GM19240 (cell line): Measurements from ENCODE around the gene TMF1.

Experiments used
- DNase-seq: peaks from one replicate; pipeline ENCODE4 v3.0.0; 2011; ENCODE audit warnings: low spot score; ENCODE audit not compliant: insufficient read length

The TMF1 gene, protein sequence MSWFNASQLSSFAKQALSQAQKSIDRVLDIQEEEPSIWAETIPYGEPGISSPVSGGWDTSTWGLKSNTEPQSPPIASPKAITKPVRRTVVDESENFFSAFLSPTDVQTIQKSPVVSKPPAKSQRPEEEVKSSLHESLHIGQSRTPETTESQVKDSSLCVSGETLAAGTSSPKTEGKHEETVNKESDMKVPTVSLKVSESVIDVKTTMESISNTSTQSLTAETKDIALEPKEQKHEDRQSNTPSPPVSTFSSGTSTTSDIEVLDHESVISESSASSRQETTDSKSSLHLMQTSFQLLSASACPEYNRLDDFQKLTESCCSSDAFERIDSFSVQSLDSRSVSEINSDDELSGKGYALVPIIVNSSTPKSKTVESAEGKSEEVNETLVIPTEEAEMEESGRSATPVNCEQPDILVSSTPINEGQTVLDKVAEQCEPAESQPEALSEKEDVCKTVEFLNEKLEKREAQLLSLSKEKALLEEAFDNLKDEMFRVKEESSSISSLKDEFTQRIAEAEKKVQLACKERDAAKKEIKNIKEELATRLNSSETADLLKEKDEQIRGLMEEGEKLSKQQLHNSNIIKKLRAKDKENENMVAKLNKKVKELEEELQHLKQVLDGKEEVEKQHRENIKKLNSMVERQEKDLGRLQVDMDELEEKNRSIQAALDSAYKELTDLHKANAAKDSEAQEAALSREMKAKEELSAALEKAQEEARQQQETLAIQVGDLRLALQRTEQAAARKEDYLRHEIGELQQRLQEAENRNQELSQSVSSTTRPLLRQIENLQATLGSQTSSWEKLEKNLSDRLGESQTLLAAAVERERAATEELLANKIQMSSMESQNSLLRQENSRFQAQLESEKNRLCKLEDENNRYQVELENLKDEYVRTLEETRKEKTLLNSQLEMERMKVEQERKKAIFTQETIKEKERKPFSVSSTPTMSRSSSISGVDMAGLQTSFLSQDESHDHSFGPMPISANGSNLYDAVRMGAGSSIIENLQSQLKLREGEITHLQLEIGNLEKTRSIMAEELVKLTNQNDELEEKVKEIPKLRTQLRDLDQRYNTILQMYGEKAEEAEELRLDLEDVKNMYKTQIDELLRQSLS

DNA sequence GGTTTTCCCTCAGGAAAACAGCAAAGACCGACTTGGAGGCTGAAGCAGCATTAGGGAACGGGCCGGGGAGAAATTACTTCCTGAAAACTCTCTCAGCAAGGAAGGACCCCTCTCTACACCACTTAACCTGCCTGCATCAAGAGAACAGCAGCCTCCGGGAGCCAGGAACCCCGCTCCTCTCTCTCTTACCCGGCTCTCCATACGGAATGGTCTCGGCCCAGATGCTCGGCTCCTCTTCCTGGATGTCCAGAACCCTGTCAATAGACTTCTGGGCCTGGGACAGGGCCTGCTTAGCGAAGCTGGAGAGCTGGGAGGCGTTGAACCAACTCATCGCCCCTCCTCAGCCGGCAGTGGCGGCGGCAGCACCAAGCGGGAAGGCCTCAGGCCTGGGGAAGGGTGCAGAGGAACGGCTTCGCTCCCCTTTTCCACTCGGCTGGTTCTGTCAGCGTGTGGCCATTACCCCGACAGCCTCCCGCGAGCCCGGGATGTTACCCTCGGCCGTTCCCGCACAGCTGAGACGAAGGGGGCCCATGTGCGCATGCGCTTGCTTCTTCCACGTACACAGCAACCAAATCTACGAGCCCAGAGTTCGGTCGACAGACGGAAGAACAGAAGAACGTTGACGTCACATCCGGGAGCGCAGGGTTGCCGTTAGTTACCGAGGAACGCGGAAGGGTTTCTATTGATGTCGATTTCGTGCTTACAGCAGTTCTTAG is at the start of gene TMF1:
TMF1 (minus strand) TSS at position 578 of the 716 bp plus-strand sequence; CDS start at position 331, 247 bp downstream.
- DNase-seq, result peak; percentile 41

DNA sequence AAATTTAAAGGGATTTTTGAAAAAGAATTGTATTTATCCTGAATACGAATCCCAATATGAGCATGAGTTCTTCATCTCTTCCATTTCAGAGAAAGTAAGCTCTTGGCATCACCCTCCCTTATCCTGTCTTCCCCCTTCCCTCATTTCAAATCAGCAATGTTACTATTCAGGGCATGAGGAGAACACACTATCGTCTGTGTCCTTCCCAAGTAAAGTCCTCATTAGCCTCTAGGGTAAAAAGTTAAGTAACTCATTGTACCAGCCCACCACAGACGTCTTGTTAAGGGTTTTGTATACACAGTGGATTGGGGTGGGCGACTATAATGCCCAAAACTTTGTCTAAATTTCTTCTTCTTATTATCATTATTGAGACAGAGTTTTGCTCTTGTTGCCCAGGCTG is 47.4 kb upstream of the TMF1 start:
- DNase-seq, result no peak

DNA sequence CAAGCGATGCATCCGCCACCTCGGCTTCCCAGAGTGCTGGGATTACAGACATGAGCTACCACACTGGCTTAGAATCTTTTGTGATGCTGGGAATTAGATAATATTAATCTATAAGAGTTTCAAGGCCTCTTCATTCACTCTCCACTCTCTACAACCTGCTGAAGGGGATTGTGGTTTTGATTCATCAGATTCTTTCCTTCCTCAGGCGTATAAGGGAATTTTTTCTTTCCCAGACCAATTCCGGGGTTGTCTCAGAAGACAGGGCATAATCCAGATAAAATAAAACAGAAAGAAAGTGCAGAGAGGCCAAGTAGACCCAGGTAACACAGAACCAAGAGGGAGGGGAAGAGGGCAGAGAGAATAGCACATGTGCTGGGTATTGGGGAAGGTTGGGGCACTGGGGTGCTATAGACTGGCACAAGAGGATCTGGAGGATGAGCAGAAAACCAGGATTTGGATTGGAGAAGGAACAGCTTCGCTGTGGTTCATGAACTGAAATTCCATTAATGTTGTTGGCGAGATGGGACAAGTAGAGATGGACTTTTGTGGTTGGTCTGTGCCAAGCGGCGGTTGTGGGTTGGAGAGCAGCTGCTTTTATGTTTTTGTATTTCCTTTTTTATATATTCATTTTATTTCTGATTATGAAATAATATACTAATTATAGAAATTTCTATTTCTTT is 45.4 kb upstream of the TMF1 start:
- DNase-seq, result no peak

DNA sequence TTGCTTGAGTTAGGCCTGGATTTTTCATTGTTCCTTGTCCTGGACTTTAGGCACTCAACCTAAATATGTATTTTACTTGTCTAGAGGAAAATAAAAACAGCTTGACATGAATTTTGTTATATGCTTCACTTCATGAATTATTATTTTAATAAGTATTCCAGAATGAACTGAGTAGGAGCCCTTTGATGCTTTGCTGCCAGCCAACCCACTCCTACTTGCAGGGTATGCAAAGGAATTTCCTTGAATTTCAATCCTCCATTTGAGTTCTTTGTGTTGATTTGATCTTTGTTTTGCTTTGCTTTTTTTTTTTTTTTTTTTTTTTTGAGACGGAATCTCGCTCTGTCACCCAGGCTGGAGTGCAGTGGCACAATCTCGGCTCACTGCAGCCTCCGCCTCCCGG is 44.2 kb upstream of the TMF1 start:
- DNase-seq, result no peak

DNA sequence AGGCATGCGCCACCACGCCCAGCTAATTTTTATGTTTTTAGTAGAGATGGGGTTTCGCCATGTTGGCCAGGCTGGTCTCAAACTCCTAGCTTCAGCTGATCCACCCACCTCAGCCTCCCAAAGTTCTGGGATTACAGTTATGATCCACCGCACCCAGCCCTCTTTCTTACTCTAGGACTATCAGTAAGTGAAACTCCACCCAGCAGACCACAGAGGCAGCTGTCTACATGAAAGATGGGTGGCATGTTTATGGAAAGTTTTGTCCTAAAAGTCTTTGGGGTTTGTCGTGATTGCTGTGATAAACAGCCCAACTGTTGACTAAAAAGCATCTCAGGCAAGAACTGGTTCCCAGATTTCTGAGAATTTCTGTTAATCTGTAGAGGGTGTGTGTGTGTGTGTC is 43.5 kb upstream of the TMF1 start:
- DNase-seq, result no peak

DNA sequence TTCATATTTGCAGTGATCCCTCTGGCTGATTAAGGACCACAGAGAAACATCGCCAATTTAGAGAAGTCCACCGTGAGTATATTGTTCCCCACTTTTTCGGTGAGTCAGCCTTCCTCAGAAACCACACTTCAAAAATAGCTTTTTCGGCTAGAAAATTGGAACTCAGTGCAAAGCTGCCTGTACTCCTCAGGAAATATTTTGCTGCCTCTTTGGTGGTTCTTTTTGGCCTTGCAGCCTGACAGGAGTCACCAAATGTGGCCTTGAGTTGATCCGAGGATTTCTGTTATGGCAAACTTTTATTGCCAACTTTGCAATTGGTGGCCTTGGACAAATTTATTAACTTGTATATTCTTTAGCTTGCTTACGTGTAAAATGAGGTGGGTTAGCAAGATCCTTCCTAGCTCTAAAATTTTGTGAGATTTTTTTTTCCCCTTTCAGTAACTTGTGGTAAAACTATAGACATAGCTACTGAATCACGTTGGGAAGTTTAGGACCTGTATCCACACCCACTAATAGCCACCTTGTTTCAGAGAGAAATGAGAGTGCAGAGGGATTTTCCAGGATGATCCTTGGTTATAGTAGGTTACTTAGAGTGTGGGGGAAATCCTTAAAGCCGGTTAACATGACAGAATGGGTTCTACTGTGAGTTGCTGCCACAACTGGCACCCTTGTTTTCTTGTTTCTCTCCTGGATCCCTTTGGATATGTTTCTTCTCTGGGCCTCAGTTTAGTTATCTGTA is 42.5 kb upstream of the TMF1 start:
- DNase-seq, result no peak

DNA sequence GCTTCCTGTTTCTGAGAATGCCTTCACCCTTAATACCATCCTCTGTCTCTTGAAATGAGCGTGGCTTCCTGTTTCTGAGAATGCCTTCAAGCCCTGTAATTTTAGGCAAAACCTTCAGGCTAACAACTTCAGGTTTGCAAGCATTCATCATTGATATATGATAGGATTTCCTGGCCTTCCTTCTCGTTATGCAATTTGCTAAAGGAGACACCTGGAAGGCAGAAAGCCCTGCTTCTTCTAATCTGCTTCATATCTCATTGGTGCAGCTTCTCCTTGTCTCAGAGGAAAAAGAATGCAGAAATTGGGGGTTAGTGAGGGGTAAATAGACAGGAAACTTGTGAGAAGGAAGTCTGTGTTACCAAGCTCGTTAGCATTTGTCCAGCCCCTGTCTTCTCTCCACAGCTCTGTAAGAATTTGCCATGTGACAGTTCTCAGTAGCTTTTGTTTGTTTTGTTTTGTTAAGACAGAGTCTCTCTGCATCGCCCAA is 39.9 kb upstream of the TMF1 start:
- no peak for DNase-seq

DNA sequence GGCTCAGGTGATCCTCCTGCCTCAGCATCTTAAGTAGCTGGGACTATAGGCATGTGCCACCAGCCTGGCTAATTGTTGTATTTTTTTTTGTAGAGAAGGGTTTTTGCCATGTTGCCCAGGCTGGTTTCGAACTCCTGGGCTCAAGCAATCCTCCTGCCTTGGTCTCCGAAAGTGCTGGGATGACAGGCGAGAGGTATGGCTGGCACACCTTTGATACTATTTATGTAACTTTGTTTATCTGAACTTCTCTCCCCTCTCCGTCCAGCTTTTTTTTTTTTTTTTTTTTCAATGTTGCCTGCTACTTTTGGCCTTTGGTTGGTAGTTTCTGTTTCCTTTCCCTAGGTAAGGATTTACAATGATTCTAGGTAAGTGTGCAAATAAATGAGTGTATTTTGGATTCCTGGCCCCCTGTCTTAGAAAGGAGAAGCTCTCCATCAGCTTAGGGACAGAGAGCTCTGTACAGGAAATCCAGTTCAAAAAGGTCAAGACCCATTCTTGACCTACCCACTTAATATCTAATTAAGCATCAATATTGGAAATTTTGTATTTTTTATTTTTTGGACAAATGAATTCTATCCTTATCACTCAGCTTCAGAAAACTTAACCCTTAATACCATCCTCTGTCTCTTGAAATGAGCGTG is 39.4 kb upstream of the TMF1 start:
- DNase-seq, result no peak

DNA sequence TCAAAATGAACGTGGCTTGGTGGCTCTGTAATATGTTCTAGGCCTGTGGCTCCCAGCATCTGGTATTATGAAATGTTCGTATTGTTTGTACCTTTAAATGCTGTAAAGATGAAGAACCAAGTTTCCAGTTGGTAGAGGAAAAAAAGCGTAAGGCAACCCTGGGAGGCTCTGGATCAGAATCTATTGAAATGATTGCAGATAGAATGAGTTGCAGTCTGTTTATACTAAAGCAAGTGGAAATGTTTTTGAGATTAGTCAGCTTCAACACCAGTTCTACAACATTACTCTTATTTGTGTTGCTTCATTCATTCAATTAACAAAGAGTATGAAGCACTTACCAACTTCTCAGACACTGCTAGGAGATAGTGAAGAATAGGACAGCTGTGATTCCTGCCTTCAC is 37.9 kb upstream of the TMF1 start:
- no peak for DNase-seq

DNA sequence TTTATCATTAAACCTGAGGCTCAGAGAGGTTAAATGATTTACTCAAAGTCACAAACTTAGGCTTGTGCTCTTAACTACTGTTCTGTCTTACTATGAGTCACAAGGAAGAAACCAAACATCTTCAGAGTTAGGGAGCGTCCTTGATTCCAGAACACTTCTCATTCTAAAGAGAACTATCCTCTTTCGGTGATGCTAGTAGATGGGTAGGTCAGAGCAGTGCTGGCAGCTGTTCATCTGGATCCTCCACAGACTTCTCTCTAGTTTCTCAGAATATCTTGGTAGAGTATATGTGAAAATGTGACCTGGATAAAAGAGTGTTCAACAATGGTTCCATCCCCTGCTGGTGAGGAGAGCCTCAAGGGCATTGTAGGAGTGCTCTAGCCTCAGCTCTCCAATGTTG is 35.9 kb upstream of the TMF1 start:
- DNase-seq, result no peak

DNA sequence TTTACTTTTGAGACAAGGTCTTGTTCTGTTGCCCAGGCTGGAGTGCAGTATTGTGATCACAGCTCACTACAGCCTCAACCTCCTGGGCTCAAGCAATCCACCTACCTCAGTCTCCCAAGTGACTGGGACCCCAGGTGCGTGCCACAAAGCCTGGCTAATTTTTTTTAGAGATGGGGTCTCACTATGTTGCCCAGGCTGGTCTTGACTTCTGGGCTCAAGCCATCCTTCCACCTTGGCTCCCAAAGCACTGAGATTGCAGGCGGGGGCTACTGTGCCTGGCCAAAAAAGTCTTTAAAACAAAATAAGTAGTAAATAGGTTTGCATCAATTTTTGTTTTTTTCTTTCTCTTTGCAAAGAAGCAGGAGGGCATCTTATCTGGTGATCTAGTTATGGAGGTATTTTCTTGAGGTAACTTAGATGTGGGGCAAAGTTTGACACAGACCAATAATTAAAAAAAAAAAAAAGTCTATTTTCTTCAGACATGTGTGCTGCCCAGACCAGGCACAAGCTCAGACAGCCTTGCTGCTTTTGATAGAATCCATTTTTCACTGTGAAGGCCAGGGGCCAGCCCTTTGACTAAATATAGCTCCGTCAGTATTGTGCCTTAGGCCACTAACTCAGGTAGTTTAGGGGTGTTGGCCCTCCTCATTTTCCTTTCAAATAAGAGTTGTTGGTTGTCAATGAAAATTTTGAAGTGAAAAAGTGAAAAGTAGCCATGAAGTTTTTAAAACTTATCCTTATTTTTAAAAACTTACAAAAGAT is 35.1 kb upstream of the TMF1 start:
- DNase-seq, result no peak

DNA sequence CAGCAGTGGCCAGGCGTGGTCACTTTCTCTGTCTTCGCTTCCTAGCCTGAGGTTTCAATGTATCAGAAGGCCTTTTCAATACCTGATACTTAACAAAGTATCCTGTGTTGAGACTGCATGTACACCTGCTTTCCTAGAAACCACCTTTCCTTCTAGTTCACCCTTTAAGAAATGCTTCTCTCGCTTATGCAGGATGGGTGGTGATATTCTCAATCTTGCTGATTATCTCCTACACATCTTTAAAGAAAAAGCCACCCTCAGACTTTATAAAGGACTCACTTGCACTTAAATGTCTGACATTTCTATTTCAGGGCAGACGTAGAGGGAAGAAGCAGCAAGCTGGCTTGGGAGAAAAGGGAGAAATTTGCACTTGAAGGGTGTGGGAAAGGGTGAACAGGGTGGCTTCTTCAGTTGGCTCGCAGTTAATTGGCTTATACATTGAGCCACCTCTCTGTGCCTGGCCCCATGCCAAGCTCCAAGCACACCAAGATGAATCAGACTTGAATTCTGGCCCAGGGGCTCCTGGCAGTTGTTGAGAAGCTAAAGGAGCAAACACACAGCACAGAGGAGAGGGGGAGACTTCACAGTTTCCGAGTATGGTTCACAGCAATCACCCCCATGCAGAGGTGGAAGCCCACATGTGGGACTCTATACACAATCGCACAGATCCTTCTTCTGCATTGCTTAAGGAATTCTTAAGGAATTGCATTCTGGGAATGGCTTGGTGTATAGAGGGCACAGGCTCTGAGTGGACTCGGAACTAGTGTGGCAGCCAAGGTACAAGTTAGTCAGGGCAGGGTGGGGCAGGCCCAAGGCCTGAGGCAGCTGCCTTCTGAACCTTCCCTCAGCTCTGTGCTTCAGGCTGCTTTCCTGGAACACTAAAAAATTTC is 33.9 kb upstream of the TMF1 start:
- DNase-seq, result no peak

DNA sequence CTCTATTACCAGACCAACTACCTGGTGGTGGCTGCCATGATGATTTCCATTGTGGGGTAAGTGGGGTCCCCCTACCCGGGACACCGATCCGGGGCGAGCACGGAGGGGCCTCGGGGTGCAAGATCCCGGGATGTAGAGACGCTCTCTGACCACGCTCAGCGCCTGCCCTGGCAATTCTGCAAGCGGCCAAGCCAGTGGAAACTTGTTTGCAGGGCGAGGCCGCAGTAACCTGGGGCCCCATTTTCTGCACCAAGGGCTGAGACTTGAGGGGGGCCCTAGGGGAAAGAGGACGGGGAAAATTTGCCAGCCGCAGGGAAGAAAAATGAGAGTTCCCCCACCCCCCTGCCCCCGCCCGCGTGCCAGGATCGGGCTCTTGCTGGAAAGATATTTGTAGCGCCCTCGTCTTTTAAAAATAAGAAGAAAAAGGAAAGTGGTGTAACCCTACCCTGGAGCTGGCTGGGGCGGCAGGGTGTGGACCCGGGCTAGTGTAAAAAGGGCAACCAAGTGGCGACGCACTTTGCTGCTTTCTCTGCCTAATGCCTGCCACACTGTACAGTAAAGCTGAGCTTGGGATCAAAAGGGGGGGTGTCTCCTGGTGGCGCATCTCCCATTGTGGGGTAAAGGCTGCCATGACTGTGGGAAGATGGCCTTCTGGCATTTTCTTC is 33.2 kb upstream of the TMF1 start:
- DNase-seq, result no peak

DNA sequence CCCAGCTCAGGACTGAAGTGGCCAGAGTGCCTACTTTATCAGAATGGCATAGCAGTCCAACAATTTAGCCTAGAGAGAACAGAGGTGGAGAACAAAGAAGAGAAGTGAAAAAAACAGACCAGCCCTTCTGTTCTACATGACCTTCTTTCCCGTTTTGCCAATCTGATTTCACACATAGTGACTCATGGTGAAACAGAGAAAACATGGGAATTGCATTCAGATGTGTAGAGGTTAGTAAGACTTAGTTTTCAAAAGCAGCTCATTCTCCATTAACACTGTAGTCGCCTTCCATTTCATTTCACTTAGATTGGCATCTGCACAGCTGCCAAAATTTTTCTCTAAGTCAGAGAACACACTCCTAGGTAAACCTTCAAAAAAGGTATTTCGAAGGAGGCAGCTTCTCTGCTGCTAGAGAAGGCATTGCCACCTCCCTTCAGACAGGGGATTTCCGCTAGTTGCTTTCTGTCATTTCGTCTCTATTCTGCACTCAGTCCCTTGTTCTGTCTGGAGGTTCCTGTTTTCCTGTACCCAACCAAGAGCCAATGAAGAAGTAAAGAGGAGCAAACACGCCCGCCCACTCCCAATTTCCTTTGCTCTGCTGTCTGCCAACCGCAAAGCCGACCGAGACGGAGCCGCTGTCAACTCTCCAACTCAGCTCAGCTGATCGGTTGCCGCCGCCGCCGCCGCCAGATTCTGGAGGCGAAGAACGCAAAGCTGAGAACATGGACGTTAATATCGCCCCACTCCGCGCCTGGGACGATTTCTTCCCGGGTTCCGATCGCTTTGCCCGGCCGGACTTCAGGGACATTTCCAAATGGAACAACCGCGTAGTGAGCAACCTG is 32.4 kb upstream of the TMF1 start, which contains the start of gene ARL6IP5:
ARL6IP5 (plus strand) TSS at position 612 of the 842 bp plus-strand sequence; CDS start at position 723, 111 bp downstream.
- peak; percentile 23 for DNase-seq

DNA sequence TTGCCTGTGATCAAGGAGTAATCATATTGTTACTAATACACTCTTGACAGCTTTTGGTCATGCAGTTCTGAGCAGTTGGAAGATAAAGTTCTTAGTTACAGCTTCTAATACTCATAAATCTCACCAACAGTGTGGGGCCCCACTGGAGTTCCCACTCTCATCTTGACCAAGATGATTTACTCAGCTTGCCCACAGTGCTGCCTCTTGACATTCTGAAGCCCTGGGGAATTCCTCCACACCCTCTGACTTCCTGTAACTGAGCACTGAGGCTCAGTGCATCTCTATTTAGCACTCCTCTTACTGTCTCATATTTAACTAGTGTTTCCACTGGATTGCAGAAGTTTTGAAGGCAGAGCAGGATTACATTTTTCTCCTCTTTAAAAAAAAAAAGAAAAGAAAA is 30.7 kb upstream of the TMF1 start:
- DNase-seq, result no peak

DNA sequence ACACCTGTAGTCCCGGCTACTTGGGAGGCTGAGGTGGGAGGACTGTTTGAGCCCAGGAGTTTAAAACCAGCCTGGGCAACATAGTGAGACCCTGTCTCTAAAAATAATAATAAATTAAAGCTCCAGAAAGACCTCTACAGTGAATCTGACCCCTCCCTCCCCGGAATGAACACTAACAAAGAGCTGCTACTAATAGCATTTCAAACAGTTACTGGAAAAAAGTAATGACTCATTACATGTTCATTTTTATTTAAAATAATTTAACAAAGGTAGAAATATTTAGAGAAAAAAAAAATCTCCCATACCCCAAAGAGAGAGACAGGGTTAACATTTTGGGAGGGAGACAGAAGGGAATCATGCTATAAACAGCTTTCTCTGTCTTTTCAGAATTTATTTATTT is 30.2 kb upstream of the TMF1 start:
- DNase-seq, result no peak
